ENCODE data around the gene AP4M1. TPM values are rescaled to one million over a fixed set of nuclear protein-coding genes. Genes with fewer than 3 reads are reported as not detected.
A peak's percentile ranks its signal among the peaks of the same experiment; 100 is the strongest.

AP4M1 gene
- total and polyA plus RNA-seq, 10 of the 15 experiments (the other 5 are each of a cell fraction or from before 2014, with no cell fraction given), result 0.77 to 16.1 (median 13.0) TPM

DNA sequence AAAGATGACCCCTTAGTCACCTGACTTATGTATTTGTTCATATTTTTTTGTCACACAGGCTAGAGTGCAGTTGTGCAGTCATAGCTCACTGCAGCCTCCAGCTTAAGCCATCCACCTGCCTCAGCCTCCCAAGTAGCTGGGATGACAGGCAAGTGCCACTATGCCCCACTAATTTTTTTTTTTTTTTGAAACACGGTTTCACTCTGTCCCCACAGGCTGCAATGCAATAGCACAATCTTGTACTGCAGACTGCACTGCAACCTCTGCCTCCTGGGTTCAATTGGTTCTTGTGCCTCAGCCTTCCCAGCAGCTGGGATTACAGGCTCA is 27.2 kb downstream of the AP4M1 start:
- Histone ChIP-seq H3K27ac (ENCODE audit: control insufficient read depth, insufficient read depth) (no peak overlapping the region), H3K36me3 (ENCODE audit: control insufficient read depth in 2 of 2, insufficient read depth in 2 of 2, low read length in 1 of 2) (no peaks in the 10 kb centered on the region), H3K79me2 (ENCODE audit: control insufficient read depth, insufficient read depth, low read length) (peaks cover 13% of the 10 kb centered on the region), H3K4me2 (ENCODE audit: control insufficient read depth, insufficient read depth) (peak overlapping the region; percentile 81), H3K9ac (ENCODE audit: control insufficient read depth, insufficient read depth, low read length) (no peak overlapping the region), H3K4me3 (no peak overlapping the region), H3K4me1 (ENCODE audit: control insufficient read depth, insufficient read depth, low read length) (peaks cover 17% of the 10 kb centered on the region), H4K20me1 (ENCODE audit: control insufficient read depth, insufficient read depth) (no peaks in the 10 kb centered on the region), H2AFZ (ENCODE audit: control insufficient read depth, low read depth, low read length) (no peak overlapping the region), H3K27me3 (replicated peaks in 1 of 2; ENCODE audit: control insufficient read depth in 2 of 2, insufficient read depth in 2 of 2, low read length in 1 of 2) (no peaks in the 10 kb centered on the region), H3K9me3 (replicated peaks; ENCODE audit: control insufficient read depth, insufficient read depth, low read length) (no peaks in the 10 kb centered on the region)
- RAD21 ChIA-PET (ENCODE audit: unreplicated experiment), result interaction anchor here (1.4 to 5.1 kb wide), 9 partner anchors 9 to 214 kb away, joined by 3 to 31 read pairs (median 7); partner anchors contain the start of gene ZKSCAN1
- SMC1A ChIA-PET (ENCODE audit: uncharacterized antibody, unreplicated experiment), result interaction anchor here (0.6 to 3.1 kb wide), 12 partner anchors 10 to 215 kb away, joined by 3 to 17 read pairs (median 4); partner anchors contain the start of genes AP4M1 and MCM7
- in situ Hi-C loops (cut with MboI) (no loop called here), intact Hi-C loops (cut with micrococcal nuclease; ENCODE audit: unreplicated experiment) (loop anchor here (5.0 kb wide), 2 partner anchors 136 to 151 kb away; partner anchors contain the start of gene AZGP1)
- BruUV-seq (replicated peaks), result no TSS peak
- 0% methylated on average over 1 of the region's 1 CpG for WGBS (ENCODE audit: insufficient coverage, insufficient replicate concordance, low lambda C conversion rate, missing lambda C conversion rate)
- POLR2A ChIA-PET, result interaction anchor here (0.6 to 2.2 kb wide), 6 partner anchors 9 to 442 kb away, joined by 3 to 8 read pairs (median 4); partner anchors contain the start of genes AP4M1, CNPY4, MCM7 and TRIM4
- DNase-seq (ENCODE audit: low read depth, low spot score), result no peak
- FAIRE-seq, result no peak
- CTCF ChIA-PET, result interaction anchor here (0.5 to 7.9 kb wide), 14 partner anchors 9 to 216 kb away, joined by 3 to 107 read pairs (median 4); partner anchors contain the start of genes AZGP1, MCM7 and PVRIG
- no peak for ATAC-seq
- TF ChIP-seq ZZZ3 (IDR thresholded peaks at IDR 0.05; ENCODE audit: control insufficient read depth, insufficient read length, low read depth), result no peak
- TF ChIP-seq ZBTB11 (CRISPR knock-in tag; IDR thresholded peaks at IDR 0.05), result no peak
- TF ChIP-seq, protein P1, sequence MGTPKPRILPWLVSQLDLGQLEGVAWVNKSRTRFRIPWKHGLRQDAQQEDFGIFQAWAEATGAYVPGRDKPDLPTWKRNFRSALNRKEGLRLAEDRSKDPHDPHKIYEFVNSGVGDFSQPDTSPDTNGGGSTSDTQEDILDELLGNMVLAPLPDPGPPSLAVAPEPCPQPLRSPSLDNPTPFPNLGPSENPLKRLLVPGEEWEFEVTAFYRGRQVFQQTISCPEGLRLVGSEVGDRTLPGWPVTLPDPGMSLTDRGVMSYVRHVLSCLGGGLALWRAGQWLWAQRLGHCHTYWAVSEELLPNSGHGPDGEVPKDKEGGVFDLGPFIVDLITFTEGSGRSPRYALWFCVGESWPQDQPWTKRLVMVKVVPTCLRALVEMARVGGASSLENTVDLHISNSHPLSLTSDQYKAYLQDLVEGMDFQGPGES (IDR thresholded peaks at IDR 0.05), result no peak
- TF ChIP-seq MXI1 (IDR thresholded peaks at IDR 0.05; ENCODE audit: low read depth, low read length), result no peak
- no peak for TF ChIP-seq TBL1XR1 (IDR thresholded peaks at IDR 0.05; ENCODE audit: low read depth, low read length)
- TF ChIP-seq SREBF2 (IDR thresholded peaks at IDR 0.05; ENCODE audit: low read length), result no peak
- TF ChIP-seq POLR2AphosphoS2 (IDR thresholded peaks at IDR 0.05; ENCODE audit: low read depth, low read length), result no peak
- no peak for TF ChIP-seq KLF5 (IDR thresholded peaks at IDR 0.05; ENCODE audit: partially characterized antibody)
- TF ChIP-seq SIX5 (IDR thresholded peaks at IDR 0.05; ENCODE audit: low read depth, low read length, severe bottlenecking), result no peak
- TF ChIP-seq SKIL (IDR thresholded peaks at IDR 0.05; ENCODE audit: low read depth, poor library complexity, severe bottlenecking), result no peak
- TF ChIP-seq, protein P2, sequence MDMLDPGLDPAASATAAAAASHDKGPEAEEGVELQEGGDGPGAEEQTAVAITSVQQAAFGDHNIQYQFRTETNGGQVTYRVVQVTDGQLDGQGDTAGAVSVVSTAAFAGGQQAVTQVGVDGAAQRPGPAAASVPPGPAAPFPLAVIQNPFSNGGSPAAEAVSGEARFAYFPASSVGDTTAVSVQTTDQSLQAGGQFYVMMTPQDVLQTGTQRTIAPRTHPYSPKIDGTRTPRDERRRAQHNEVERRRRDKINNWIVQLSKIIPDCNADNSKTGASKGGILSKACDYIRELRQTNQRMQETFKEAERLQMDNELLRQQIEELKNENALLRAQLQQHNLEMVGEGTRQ (IDR thresholded peaks at IDR 0.05; ENCODE audit: borderline replicate concordance, low read depth, low read length), result no peak
- no peak for TF ChIP-seq HDAC6 (IDR thresholded peaks at IDR 0.05; ENCODE audit: unreplicated experiment)
- no peak for TF ChIP-seq STAT3 (IDR thresholded peaks at IDR 0.05; ENCODE audit: low read depth, low read length)
